ENCODE data around the gene PNCK.

PNCK gene

GRCh38 chrX:153632595-153632946 lies 41.0 kb downstream of the PNCK start:
- TF ChIP-seq CTCF (IDR thresholded peaks at IDR 0.05; ENCODE audit: low read depth, low read length, missing control alignments): no peak
- H3K4me3 ChIP-seq (ENCODE audit: low read depth, low read length): no peak overlapping the region
- DNase-seq (ENCODE audit: low read depth): no peak
- in situ Hi-C loops (cut with HindIII; ENCODE audit: low sequenced_read_pairs): no loop called here

- in situ Hi-C loops (cut with HindIII; ENCODE audit: low sequenced_read_pairs): no loop called here
- no peak for DNase-seq (ENCODE audit: low read depth)
- no peak for TF ChIP-seq CTCF (IDR thresholded peaks at IDR 0.05; ENCODE audit: low read depth, low read length, missing control alignments)
- no peak overlapping the region for H3K4me3 ChIP-seq (ENCODE audit: low read depth, low read length)
These were observed 41.6 kb downstream of the PNCK start for GRCh38 chrX:153631907-153632594.

- no peak for TF ChIP-seq CTCF (IDR thresholded peaks at IDR 0.05; ENCODE audit: low read depth, low read length, missing control alignments)
- DNase-seq (ENCODE audit: low read depth): no peak
- no peak overlapping the region for H3K4me3 ChIP-seq (ENCODE audit: low read depth, low read length)
- in situ Hi-C loops (cut with HindIII; ENCODE audit: low sequenced_read_pairs): no loop called here
These were observed 42.3 kb downstream of the PNCK start for GRCh38 chrX:153631346-153631745.

- no peak overlapping the region for H3K4me3 ChIP-seq (ENCODE audit: low read depth, low read length)
- TF ChIP-seq CTCF (IDR thresholded peaks at IDR 0.05; ENCODE audit: low read depth, low read length, missing control alignments): no peak
- DNase-seq (ENCODE audit: low read depth): no peak
- in situ Hi-C loops (cut with HindIII; ENCODE audit: low sequenced_read_pairs): no loop called here
These were observed 44.9 kb downstream of the PNCK start for GRCh38 chrX:153628665-153629064.

GRCh38 chrX:153628129-153628528 lies 45.5 kb downstream of the PNCK start:
- in situ Hi-C loops (cut with HindIII; ENCODE audit: low sequenced_read_pairs): no loop called here
- no peak overlapping the region for H3K4me3 ChIP-seq (ENCODE audit: low read depth, low read length)
- DNase-seq (ENCODE audit: low read depth): no peak
- no peak for TF ChIP-seq CTCF (IDR thresholded peaks at IDR 0.05; ENCODE audit: low read depth, low read length, missing control alignments)

GRCh38 chrX:153627675-153628111 lies 45.9 kb downstream of the PNCK start:
- TF ChIP-seq CTCF (IDR thresholded peaks at IDR 0.05; ENCODE audit: low read depth, low read length, missing control alignments): no peak
- H3K4me3 ChIP-seq (ENCODE audit: low read depth, low read length): no peak overlapping the region
- in situ Hi-C loops (cut with HindIII; ENCODE audit: low sequenced_read_pairs): no loop called here
- DNase-seq (ENCODE audit: low read depth): no peak
